ENCODE results near the gene SAMD9. TPM values are rescaled to one million over a fixed set of nuclear protein-coding genes. Genes with fewer than 3 reads are reported as not detected.
A peak's percentile ranks its signal among the peaks of the same experiment; 100 is the strongest.

The SAMD9 gene
- 6.1 TPM for polyA plus RNA-seq
- long read RNA-seq, donor 1 = 0 reads
- long read RNA-seq, donor 2, full-length matches to known transcripts = 4 of 4 reads
- long read RNA-seq, donor 2, partial matches to known transcripts = 0 of 4 reads
- long read RNA-seq, donor 2, other reads (novel, unspliced or antisense) = 0 of 4 reads
- long read RNA-seq, donor 3, full-length matches to known transcripts = 5 of 5 reads
- long read RNA-seq, donor 3, partial matches to known transcripts = 0 of 5 reads
- long read RNA-seq, donor 3, other reads (novel, unspliced or antisense) = 0 of 5 reads
- long read RNA-seq, donor 4 = 0 reads
- long read RNA-seq, donor 5, full-length matches to known transcripts = 1 of 1 reads
- long read RNA-seq, donor 5, partial matches to known transcripts = 0 of 1 reads
- long read RNA-seq, donor 5, other reads (novel, unspliced or antisense) = 0 of 1 reads
- long read RNA-seq, donor 6, full-length matches to known transcripts = 1 of 1 reads
- long read RNA-seq, donor 6, partial matches to known transcripts = 0 of 1 reads
- long read RNA-seq, donor 6, other reads (novel, unspliced or antisense) = 0 of 1 reads
- long read RNA-seq, donor 7, full-length matches to known transcripts = 2 of 2 reads
- long read RNA-seq, donor 7, partial matches to known transcripts = 0 of 2 reads
- long read RNA-seq, donor 7, other reads (novel, unspliced or antisense) = 0 of 2 reads
- long read RNA-seq, donor 8, full-length matches to known transcripts = 2 of 2 reads
- long read RNA-seq, donor 8, partial matches to known transcripts = 0 of 2 reads
- long read RNA-seq, donor 8, other reads (novel, unspliced or antisense) = 0 of 2 reads
- long read RNA-seq, donor 9, full-length matches to known transcripts = 1 of 1 reads
- long read RNA-seq, donor 9, partial matches to known transcripts = 0 of 1 reads
- long read RNA-seq, donor 9, other reads (novel, unspliced or antisense) = 0 of 1 reads
- long read RNA-seq, donor 10, full-length matches to known transcripts = 5 of 5 reads
- long read RNA-seq, donor 10, partial matches to known transcripts = 0 of 5 reads
- long read RNA-seq, donor 10, other reads (novel, unspliced or antisense) = 0 of 5 reads
- long read RNA-seq, donor 11, full-length matches to known transcripts = 2 of 2 reads
- long read RNA-seq, donor 11, partial matches to known transcripts = 0 of 2 reads
- long read RNA-seq, donor 11, other reads (novel, unspliced or antisense) = 0 of 2 reads

DNA sequence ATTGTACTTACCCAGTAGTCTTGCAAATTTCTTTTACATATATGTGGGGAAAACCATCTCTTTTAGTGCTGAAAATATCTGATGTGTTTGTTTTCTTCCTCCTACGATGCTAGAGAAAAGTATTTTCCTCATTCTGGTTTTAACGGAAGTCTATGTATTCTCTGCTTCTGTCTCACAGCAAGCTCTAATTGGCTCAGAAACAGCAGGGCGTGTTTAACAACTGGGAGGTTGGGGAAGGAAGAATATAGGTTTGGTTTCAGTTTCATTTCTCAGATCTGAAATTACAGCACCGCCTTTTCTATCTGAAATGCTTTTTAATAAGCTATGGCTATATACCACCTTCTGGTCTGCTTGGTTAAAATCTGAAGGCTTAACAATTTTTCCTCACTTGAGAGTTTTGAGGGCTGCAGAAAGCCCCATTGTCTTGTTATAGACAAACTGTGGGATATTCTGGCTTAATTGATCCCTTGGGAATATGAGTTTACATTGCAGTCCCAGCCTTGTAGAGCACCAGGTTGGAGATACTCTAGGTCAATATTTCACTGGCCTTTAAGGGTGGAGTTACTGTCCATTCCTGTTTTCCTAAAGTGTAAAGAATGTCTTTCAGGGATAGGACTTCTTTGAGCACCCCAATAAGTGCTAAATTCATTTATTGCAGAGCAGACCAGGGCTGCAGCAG lies at the start of gene SAMD9:
SAMD9 (minus strand) TSS at position 128 of the 679 bp plus-strand sequence. CDS start 11,882 bp downstream, outside the sequence.
- H3K27ac ChIP-seq (ENCODE audit: low read length) = peak within 1 kb of the TSS; percentile 54
- DNase-seq = peak; percentile 61 to 72
- no CpG with 5 or more reads among the region's 4 CpGs for WGBS (ENCODE audit: insufficient coverage, low lambda C conversion rate)
- peaks cover 4% of the 10 kb centered on the region for H3K9me3 ChIP-seq (ENCODE audit: control insufficient read depth, low read depth, low read length)
- H3K36me3 ChIP-seq (ENCODE audit: control insufficient read depth, insufficient read depth, low read length) = no peaks in the 10 kb centered on the region
- peaks cover 4% of the 10 kb centered on the region for H3K4me1 ChIP-seq (ENCODE audit: control insufficient read depth, insufficient read depth, low read length)
- peak within 1 kb of the TSS; percentile 44 for H3K4me3 ChIP-seq (ENCODE audit: low read length)
- H3K27me3 ChIP-seq (ENCODE audit: control insufficient read depth, insufficient read depth, low read length) = no peaks in the 10 kb centered on the region

DNA sequence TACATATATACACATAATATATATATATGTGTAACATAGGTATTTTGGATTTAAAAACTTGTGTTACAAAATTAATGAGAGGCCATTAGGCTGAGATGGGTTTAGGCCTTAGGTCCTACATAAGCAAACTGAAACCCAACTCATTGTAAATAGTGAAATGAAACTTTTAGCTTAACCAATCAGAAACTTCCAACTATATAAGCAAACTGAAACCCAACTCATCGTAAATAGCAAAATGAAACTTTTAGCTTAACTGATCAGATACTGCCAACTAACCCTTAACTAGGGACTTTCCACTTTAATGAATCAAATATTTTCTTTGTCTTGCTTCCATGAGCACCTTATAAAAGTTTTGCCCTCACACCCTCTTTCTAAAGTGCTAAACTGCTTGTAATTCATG lies 47.7 kb upstream of the SAMD9 start:
- H3K36me3 ChIP-seq (ENCODE audit: control insufficient read depth, insufficient read depth, low read length) = no peaks in the 10 kb centered on the region
- no peak overlapping the region for H3K4me3 ChIP-seq (ENCODE audit: low read length)
- no CpG with 5 or more reads among the region's 1 CpG for WGBS (ENCODE audit: insufficient coverage, low lambda C conversion rate)
- H3K27ac ChIP-seq (ENCODE audit: low read length) = no peak overlapping the region
- no peaks in the 10 kb centered on the region for H3K9me3 ChIP-seq (ENCODE audit: control insufficient read depth, low read depth, low read length)
- H3K4me1 ChIP-seq (ENCODE audit: control insufficient read depth, insufficient read depth, low read length) = no peaks in the 10 kb centered on the region
- no peak for DNase-seq
- no peaks in the 10 kb centered on the region for H3K27me3 ChIP-seq (ENCODE audit: control insufficient read depth, insufficient read depth, low read length)

GRCh38 chr7:93164766-93165165 lies 47.0 kb upstream of the SAMD9 start:
- WGBS (ENCODE audit: insufficient coverage, low lambda C conversion rate) = 93% methylated on average over 2 of the region's 2 CpGs
- DNase-seq = no peak

DNA sequence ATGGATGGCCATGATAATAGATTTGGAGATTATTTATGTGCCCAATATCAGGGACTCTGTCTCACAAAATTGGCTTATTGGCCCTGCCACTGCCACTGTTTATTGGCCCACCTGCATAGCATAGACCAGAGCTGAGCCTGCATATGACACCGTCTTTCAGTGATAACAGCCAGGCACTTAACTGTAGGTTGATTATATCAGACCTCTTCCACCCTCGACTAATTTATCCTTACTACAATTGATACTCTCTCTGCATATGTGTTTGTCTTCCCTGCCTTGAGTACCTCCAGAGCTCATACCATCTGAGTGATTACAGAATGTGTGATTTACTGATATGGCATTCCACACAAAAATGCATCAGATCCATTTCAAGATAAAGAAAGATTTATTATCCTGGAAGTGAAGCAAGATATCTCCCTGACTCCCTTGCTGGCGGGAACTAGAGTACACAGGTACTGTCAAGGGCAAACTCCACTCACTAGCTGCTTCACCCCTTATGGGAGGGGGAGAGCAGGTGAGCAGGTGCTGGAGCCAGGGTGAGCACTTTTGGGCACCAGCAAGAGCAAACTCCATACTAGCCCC lies 43.5 kb upstream of the SAMD9 start:
- DNase-seq = no peak
- no peaks in the 10 kb centered on the region for H3K27me3 ChIP-seq (ENCODE audit: control insufficient read depth, insufficient read depth, low read length)
- no peaks in the 10 kb centered on the region for H3K9me3 ChIP-seq (ENCODE audit: control insufficient read depth, low read depth, low read length)
- no peak overlapping the region for H3K27ac ChIP-seq (ENCODE audit: low read length)
- H3K4me3 ChIP-seq (ENCODE audit: low read length) = no peak overlapping the region
- WGBS (ENCODE audit: insufficient coverage, low lambda C conversion rate) = no CpG with 5 or more reads among the region's 3 CpGs
- H3K36me3 ChIP-seq (ENCODE audit: control insufficient read depth, insufficient read depth, low read length) = no peaks in the 10 kb centered on the region
- no peaks in the 10 kb centered on the region for H3K4me1 ChIP-seq (ENCODE audit: control insufficient read depth, insufficient read depth, low read length)

More at GRCh38 chr7:93164766-93165165, 47.0 kb upstream of the SAMD9 start:
- Histone ChIP-seq H3K4me1 (ENCODE audit: control insufficient read depth, insufficient read depth, low read length) (no peaks in the 10 kb centered on the region), H3K27ac (ENCODE audit: low read length) (no peak overlapping the region), H3K27me3 (ENCODE audit: control insufficient read depth, insufficient read depth, low read length) (no peaks in the 10 kb centered on the region), H3K9me3 (ENCODE audit: control insufficient read depth, low read depth, low read length) (no peaks in the 10 kb centered on the region), H3K4me3 (ENCODE audit: low read length) (no peak overlapping the region), H3K36me3 (ENCODE audit: control insufficient read depth, insufficient read depth, low read length) (no peaks in the 10 kb centered on the region)

GRCh38 chr7:93160410-93160809 lies 42.6 kb upstream of the SAMD9 start:
- H3K9me3 ChIP-seq (ENCODE audit: control insufficient read depth, low read depth, low read length) = no peaks in the 10 kb centered on the region
- H3K27ac ChIP-seq (ENCODE audit: low read length) = no peak overlapping the region
- H3K4me3 ChIP-seq (ENCODE audit: low read length) = no peak overlapping the region
- no peaks in the 10 kb centered on the region for H3K4me1 ChIP-seq (ENCODE audit: control insufficient read depth, insufficient read depth, low read length)
- no peaks in the 10 kb centered on the region for H3K36me3 ChIP-seq (ENCODE audit: control insufficient read depth, insufficient read depth, low read length)
- DNase-seq = no peak
- H3K27me3 ChIP-seq (ENCODE audit: control insufficient read depth, insufficient read depth, low read length) = no peaks in the 10 kb centered on the region
- WGBS (ENCODE audit: insufficient coverage, low lambda C conversion rate) = no CpG with 5 or more reads among the region's 1 CpG

GRCh38 chr7:93159490-93159889 lies 41.7 kb upstream of the SAMD9 start:
- Histone ChIP-seq H3K9me3 (ENCODE audit: control insufficient read depth, low read depth, low read length) (no peaks in the 10 kb centered on the region), H3K27ac (ENCODE audit: low read length) (no peak overlapping the region), H3K4me3 (ENCODE audit: low read length) (no peak overlapping the region), H3K4me1 (ENCODE audit: control insufficient read depth, insufficient read depth, low read length) (no peaks in the 10 kb centered on the region), H3K36me3 (ENCODE audit: control insufficient read depth, insufficient read depth, low read length) (no peaks in the 10 kb centered on the region), H3K27me3 (ENCODE audit: control insufficient read depth, insufficient read depth, low read length) (no peaks in the 10 kb centered on the region)
- WGBS (ENCODE audit: insufficient coverage, low lambda C conversion rate) = no CpG with 5 or more reads among the region's 3 CpGs
- DNase-seq = no peak

- Histone ChIP-seq H3K4me1 (ENCODE audit: control insufficient read depth, insufficient read depth, low read length) (no peaks in the 10 kb centered on the region), H3K36me3 (ENCODE audit: control insufficient read depth, insufficient read depth, low read length) (no peaks in the 10 kb centered on the region), H3K4me3 (ENCODE audit: low read length) (no peak overlapping the region), H3K9me3 (ENCODE audit: control insufficient read depth, low read depth, low read length) (no peaks in the 10 kb centered on the region), H3K27ac (ENCODE audit: low read length) (no peak overlapping the region), H3K27me3 (ENCODE audit: control insufficient read depth, insufficient read depth, low read length) (no peaks in the 10 kb centered on the region)
- WGBS (ENCODE audit: insufficient coverage, low lambda C conversion rate) = no CpG with 5 or more reads among the region's 1 CpG
- DNase-seq = no peak
Measured at GRCh38 chr7:93156884-93157283, 39.1 kb upstream of the SAMD9 start.

DNA sequence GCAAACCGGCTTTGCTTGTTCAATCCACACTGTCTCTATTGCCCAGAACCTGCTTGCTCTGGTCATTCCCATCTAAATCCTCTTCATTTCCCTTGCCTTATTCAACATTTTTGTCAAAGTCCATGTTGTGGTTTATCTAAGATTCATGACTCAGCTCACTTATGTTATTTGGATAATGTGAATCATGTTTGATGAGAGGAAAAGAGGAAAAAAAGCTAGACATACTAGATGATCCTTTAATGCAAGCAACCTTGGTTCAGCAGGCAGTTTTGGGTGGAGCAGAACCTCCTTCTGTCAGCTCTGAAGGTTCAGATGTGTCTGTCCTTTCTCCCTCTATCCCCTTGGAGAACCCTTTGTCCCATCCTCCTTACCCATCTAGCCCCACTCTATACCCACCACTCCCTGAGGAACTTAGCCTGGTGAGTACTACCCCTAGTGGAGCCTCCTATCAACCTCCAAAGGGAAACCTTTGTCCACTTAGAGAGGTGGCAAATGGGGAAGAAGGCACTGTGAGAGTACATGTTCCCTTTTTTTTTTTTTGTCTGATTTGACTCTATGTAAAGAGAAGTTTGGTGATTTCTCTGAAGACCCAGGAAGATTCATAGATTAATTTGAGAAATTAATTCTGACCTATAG lies 32.5 kb upstream of the SAMD9 start:
- no peak overlapping the region for H3K27ac ChIP-seq (ENCODE audit: low read length)
- DNase-seq = no peak
- no peak overlapping the region for H3K4me3 ChIP-seq (ENCODE audit: low read length)
- no peaks in the 10 kb centered on the region for H3K9me3 ChIP-seq (ENCODE audit: control insufficient read depth, low read depth, low read length)
- H3K36me3 ChIP-seq (ENCODE audit: control insufficient read depth, insufficient read depth, low read length) = no peaks in the 10 kb centered on the region
- no peaks in the 10 kb centered on the region for H3K27me3 ChIP-seq (ENCODE audit: control insufficient read depth, insufficient read depth, low read length)
- WGBS (ENCODE audit: insufficient coverage, low lambda C conversion rate) = no CpG with 5 or more reads among the region's 1 CpG
- H3K4me1 ChIP-seq (ENCODE audit: control insufficient read depth, insufficient read depth, low read length) = no peaks in the 10 kb centered on the region

DNA sequence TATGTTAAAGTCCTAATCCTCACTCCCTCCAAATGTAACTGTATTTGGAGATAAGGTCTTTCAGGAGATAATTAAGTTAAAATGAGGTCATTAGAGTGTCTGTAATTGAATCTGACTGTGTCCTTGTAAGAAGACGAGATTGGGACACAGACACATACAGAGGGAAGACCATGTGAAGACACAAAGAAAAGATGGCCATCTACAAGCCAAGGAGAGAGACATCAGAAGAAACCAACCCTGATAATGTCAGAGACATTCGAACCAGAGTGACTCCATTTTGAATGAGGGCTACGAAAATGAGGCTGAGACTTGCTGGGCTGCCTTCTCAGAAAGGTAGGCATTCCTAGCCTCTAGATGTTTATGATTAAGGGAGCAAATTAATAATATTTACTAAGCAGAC lies 30.9 kb upstream of the SAMD9 start:
- no peak for DNase-seq
- Histone ChIP-seq H3K27ac (ENCODE audit: low read length) (no peak overlapping the region), H3K36me3 (ENCODE audit: control insufficient read depth, insufficient read depth, low read length) (no peaks in the 10 kb centered on the region), H3K4me3 (ENCODE audit: low read length) (no peak overlapping the region), H3K27me3 (ENCODE audit: control insufficient read depth, insufficient read depth, low read length) (no peaks in the 10 kb centered on the region), H3K4me1 (ENCODE audit: control insufficient read depth, insufficient read depth, low read length) (no peaks in the 10 kb centered on the region), H3K9me3 (ENCODE audit: control insufficient read depth, low read depth, low read length) (no peaks in the 10 kb centered on the region)
- 67% methylated on average over 1 of the region's 3 CpGs for WGBS (ENCODE audit: insufficient coverage, low lambda C conversion rate)

Measured in large intestine (tissue), 12 donors.